GM23338 (cell line): Measurements from ENCODE around the gene RBFOX1. TPM values are rescaled to one million over a fixed set of nuclear protein-coding genes. Genes with fewer than 3 reads are reported as not detected.

Experiments used
- ATAC-seq: fragments of 200-7000 bp; cut with Tn5 transposase; 3 replicates; pipeline ENCODE4 v1.9.1; 2020
- DNase-seq: peaks from one replicate; pipeline ENCODE4 v3.0.0-alpha.2; 2015; ENCODE audit warnings: low spot score
- H2AFZ ChIP-seq: fragments of 200-600 bp; sonication (generic); 2 replicates; pipeline ENCODE4 v1.8.0; 2016; ENCODE audit warnings: antibody characterized with exemption, mild to moderate bottlenecking, moderate library complexity
- H3F3A ChIP-seq: fragments of 200-600 bp; sonication (generic); replicated peaks from 2 replicates; pipeline ENCODE4 v1.8.0; 2017; ENCODE audit warnings: antibody characterized with exemption, mixed run types, low read depth
- H3K27ac ChIP-seq: fragments of 200-600 bp; sonication (generic); 2 replicates; pipeline ENCODE4 v1.6.1; 2016; ENCODE audit warnings: low read depth
- H3K27me3 ChIP-seq: fragments of 200-600 bp; sonication (generic); 2 replicates; pipeline ENCODE4 v1.8.0; 2016; ENCODE audit warnings: mild to moderate bottlenecking, mixed run types, moderate library complexity; ENCODE audit not compliant: insufficient read depth
- H3K36me3 ChIP-seq: fragments of 200-600 bp; sonication (generic); 2 replicates; pipeline ENCODE4 v1.8.0; 2016; ENCODE audit warnings: mild to moderate bottlenecking; ENCODE audit not compliant: insufficient read depth
- H3K4me1 ChIP-seq: fragments of 200-600 bp; sonication (generic); 2 replicates; pipeline ENCODE4 v1.8.0; 2016; ENCODE audit warnings: mild to moderate bottlenecking, moderate library complexity; ENCODE audit not compliant: insufficient read depth
- H3K4me2 ChIP-seq: fragments of 200-600 bp; sonication (generic); 2 replicates; pipeline ENCODE4 v1.7.1; 2017; ENCODE audit warnings: mixed run types
- H3K4me3 ChIP-seq: fragments of 200-600 bp; sonication (generic); 2 replicates; pipeline ENCODE4 v1.6.1; 2016; ENCODE audit warnings: mixed run types
- H3K79me2 ChIP-seq: fragments of 200-600 bp; sonication (generic); replicated peaks from 2 replicates; pipeline ENCODE4 v1.8.0; 2017; ENCODE audit warnings: mild to moderate bottlenecking; ENCODE audit not compliant: insufficient read depth
- H3K9me2 ChIP-seq: fragments of 200-600 bp; sonication (generic); 2 replicates; pipeline ENCODE4 v1.8.0; 2017; ENCODE audit not compliant: insufficient read depth
- H4K20me1 ChIP-seq: fragments of 200-600 bp; sonication (generic); replicated peaks from 2 replicates; pipeline ENCODE4 v1.8.0; 2017; ENCODE audit warnings: mild to moderate bottlenecking; ENCODE audit not compliant: insufficient read depth
- H3K27ac Mint-ChIP-seq: 2 replicates; pipeline ENCODE4 v1.8.0; 2020; ENCODE audit warnings: inconsistent platforms, mild to moderate bottlenecking, moderate library complexity, mixed read lengths
- H3K27me3 Mint-ChIP-seq: 3 replicates; pipeline ENCODE4 v1.8.0; 2022; ENCODE audit warnings: low read depth, mild to moderate bottlenecking, moderate library complexity, mixed read lengths, inconsistent platforms; ENCODE audit not compliant: insufficient read depth, poor library complexity
- H3K36me3 Mint-ChIP-seq: 3 replicates; pipeline ENCODE4 v1.8.0; 2021; ENCODE audit warnings: low read depth, mild to moderate bottlenecking, inconsistent platforms, moderate library complexity, mixed read lengths
- H3K4me1 Mint-ChIP-seq: 3 replicates; pipeline ENCODE4 v1.8.0; 2020; ENCODE audit warnings: mild to moderate bottlenecking, inconsistent platforms, mixed read lengths
- H3K4me3 Mint-ChIP-seq: 3 replicates; pipeline ENCODE4 v1.8.0; 2021; ENCODE audit warnings: moderate library complexity, mild to moderate bottlenecking, inconsistent platforms, mixed read lengths
- H3K9me3 Mint-ChIP-seq: 3 replicates; pipeline ENCODE4 v1.8.0; 2020; ENCODE audit warnings: moderate library complexity, mild to moderate bottlenecking, inconsistent platforms, mixed read lengths
- CREB1 ChIP-seq: fragments of 250-450 bp; sonication (Bioruptor Pico); IDR thresholded peaks from 2 replicates; pipeline ENCODE4 v1.5.0; 2020; ENCODE audit warnings: low read depth, mild to moderate bottlenecking, moderate library complexity
- ETS1 ChIP-seq: IDR thresholded peaks from 2 replicates; pipeline ENCODE4 v1.6.1; 2016; ENCODE audit warnings: antibody characterized with exemption
- EZH2 ChIP-seq: fragments of 200-600 bp; sonication (generic); IDR thresholded peaks from one replicate; pipeline ENCODE4 v1.8.0; 2017; ENCODE audit warnings: antibody characterized with exemption, mild to moderate bottlenecking, low read depth; ENCODE audit not compliant: unreplicated experiment
- EZH2phosphoT487 ChIP-seq: fragments of 200-600 bp; sonication (generic); IDR thresholded peaks from one replicate; pipeline ENCODE4 v1.8.1; 2018; ENCODE audit warnings: antibody characterized with exemption; ENCODE audit not compliant: unreplicated experiment
- JUNB ChIP-seq: IDR thresholded peaks from one replicate; pipeline ENCODE4 v1.6.1; 2016; ENCODE audit warnings: antibody characterized with exemption; ENCODE audit not compliant: unreplicated experiment
- NANOG ChIP-seq: IDR thresholded peaks from 2 replicates; pipeline ENCODE4 v1.6.1; 2016; ENCODE audit warnings: antibody characterized with exemption, borderline replicate concordance
- POLR2AphosphoS5 ChIP-seq: IDR thresholded peaks from 2 replicates; pipeline ENCODE4 v1.6.1; 2016; ENCODE audit warnings: antibody characterized with exemption, low read depth
- REST ChIP-seq: IDR thresholded peaks from one replicate; pipeline ENCODE4 v1.6.1; 2018; ENCODE audit warnings: antibody characterized with exemption; ENCODE audit not compliant: unreplicated experiment
- STAT1 ChIP-seq: IDR thresholded peaks from one replicate; pipeline ENCODE4 v1.6.1; 2016; ENCODE audit warnings: antibody characterized with exemption; ENCODE audit not compliant: unreplicated experiment
- ZNF114 ChIP-seq: fragments of 250-450 bp; sonication (Bioruptor Pico); IDR thresholded peaks from 2 replicates; pipeline ENCODE4 v1.5.0; 2020; ENCODE audit warnings: mild to moderate bottlenecking, moderate library complexity
- ZNF331 ChIP-seq: fragments of 250-450 bp; sonication (Bioruptor Pico); IDR thresholded peaks from 2 replicates; pipeline ENCODE4 v1.5.0; 2020; ENCODE audit warnings: low read depth, mild to moderate bottlenecking, moderate library complexity
- polyA plus RNA-seq: library from polyadenylated mRNA; unstranded; fragments of >200 nt; fragmentation: Nextera tagmentation; extraction: Ambion mirVana; gene quantifications from 2 replicates; pipeline ENCODE4 v1.2.1, GENCODE V29; 2016
- total RNA-seq: library from RNA; depleted of rRNA; stranded (reverse); fragments of >200 nt; shearing (Covaris generic); gene quantifications from 2 replicates; pipeline ENCODE4 v1.2.3, GENCODE V29; 2014
- TF ChIP-seq, protein P1 (sequence below): fragments of 250-450 bp; sonication (Bioruptor Pico); IDR thresholded peaks from 2 replicates; pipeline ENCODE4 v1.5.0; 2020; ENCODE audit warnings: mild to moderate bottlenecking, moderate library complexity
- TF ChIP-seq, protein P2 (sequence below), 2 experiments: fragments of 200-600 bp in 1 of 2; sonication (generic) in 1 of 2; conservative IDR thresholded peaks; 2 replicates each; pipeline versions ENCODE4 v1.5.1 to v1.6.1; 2016 to 2017; ENCODE audit warnings: antibody characterized with exemption in 2 of 2, low read depth in 2 of 2, mild to moderate bottlenecking in 2 of 2, moderate library complexity in 1 of 2

RBFOX1 gene
- total and polyA plus RNA-seq, 2 experiments from 2014 or later = 2.5 to 3.6 TPM

- TF ChIP-seq, protein P1, sequence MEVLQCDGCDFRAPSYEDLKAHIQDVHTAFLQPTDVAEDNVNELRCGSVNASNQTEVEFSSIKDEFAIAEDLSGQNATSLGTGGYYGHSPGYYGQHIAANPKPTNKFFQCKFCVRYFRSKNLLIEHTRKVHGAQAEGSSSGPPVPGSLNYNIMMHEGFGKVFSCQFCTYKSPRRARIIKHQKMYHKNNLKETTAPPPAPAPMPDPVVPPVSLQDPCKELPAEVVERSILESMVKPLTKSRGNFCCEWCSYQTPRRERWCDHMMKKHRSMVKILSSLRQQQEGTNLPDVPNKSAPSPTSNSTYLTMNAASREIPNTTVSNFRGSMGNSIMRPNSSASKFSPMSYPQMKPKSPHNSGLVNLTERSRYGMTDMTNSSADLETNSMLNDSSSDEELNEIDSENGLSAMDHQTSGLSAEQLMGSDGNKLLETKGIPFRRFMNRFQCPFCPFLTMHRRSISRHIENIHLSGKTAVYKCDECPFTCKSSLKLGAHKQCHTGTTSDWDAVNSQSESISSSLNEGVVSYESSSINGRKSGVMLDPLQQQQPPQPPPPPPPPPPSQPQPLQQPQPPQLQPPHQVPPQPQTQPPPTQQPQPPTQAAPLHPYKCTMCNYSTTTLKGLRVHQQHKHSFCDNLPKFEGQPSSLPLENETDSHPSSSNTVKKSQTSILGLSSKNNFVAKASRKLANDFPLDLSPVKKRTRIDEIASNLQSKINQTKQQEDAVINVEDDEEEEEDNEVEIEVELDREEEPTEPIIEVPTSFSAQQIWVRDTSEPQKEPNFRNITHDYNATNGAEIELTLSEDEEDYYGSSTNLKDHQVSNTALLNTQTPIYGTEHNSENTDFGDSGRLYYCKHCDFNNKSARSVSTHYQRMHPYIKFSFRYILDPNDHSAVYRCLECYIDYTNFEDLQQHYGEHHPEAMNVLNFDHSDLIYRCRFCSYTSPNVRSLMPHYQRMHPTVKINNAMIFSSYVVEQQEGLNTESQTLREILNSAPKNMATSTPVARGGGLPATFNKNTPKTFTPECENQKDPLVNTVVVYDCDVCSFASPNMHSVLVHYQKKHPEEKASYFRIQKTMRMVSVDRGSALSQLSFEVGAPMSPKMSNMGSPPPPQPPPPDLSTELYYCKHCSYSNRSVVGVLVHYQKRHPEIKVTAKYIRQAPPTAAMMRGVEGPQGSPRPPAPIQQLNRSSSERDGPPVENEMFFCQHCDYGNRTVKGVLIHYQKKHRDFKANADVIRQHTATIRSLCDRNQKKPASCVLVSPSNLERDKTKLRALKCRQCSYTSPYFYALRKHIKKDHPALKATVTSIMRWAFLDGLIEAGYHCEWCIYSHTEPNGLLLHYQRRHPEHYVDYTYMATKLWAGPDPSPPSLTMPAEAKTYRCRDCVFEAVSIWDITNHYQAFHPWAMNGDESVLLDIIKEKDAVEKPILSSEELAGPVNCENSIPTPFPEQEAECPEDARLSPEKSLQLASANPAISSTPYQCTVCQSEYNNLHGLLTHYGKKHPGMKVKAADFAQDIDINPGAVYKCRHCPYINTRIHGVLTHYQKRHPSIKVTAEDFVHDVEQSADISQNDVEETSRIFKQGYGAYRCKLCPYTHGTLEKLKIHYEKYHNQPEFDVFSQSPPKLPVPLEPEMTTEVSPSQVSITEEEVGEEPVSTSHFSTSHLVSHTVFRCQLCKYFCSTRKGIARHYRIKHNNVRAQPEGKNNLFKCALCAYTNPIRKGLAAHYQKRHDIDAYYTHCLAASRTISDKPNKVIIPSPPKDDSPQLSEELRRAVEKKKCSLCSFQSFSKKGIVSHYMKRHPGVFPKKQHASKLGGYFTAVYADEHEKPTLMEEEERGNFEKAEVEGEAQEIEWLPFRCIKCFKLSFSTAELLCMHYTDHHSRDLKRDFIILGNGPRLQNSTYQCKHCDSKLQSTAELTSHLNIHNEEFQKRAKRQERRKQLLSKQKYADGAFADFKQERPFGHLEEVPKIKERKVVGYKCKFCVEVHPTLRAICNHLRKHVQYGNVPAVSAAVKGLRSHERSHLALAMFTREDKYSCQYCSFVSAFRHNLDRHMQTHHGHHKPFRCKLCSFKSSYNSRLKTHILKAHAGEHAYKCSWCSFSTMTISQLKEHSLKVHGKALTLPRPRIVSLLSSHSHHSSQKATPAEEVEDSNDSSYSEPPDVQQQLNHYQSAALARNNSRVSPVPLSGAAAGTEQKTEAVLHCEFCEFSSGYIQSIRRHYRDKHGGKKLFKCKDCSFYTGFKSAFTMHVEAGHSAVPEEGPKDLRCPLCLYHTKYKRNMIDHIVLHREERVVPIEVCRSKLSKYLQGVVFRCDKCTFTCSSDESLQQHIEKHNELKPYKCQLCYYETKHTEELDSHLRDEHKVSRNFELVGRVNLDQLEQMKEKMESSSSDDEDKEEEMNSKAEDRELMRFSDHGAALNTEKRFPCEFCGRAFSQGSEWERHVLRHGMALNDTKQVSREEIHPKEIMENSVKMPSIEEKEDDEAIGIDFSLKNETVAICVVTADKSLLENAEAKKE (CRISPR knock-in tag) = no peak
- TF ChIP-seq NANOG (no peak), STAT1 (no peak)
These were observed 58.3 kb downstream of the RBFOX1 start (continued) for GRCh38 chr16:7390974-7391373.

- DNase-seq = no peak
- Histone ChIP-seq H3F3A (no peaks in the 10 kb centered on the region), H3K9me2 (no peaks in the 10 kb centered on the region), H3K27me3 (no peaks in the 10 kb centered on the region), H2AFZ (no peak overlapping the region), H3K79me2 (no peaks in the 10 kb centered on the region), H3K27ac (no peak overlapping the region), H3K36me3 (peaks cover 9% of the 10 kb centered on the region; the same call in 1 of the 2 replicates), H3K4me2 (no peak overlapping the region), H3K4me3 (no peak overlapping the region), H3K4me1 (no peaks in the 10 kb centered on the region), H4K20me1 (no peaks in the 10 kb centered on the region)
- Mint-ChIP-seq H3K36me3 (no peaks in the 10 kb centered on the region; the same call in 2 of the 3 replicates), H3K4me3 (no peak overlapping the region), H3K4me1 (no peaks in the 10 kb centered on the region; the same call in 2 of the 3 replicates), H3K9me3 (peaks cover 11% of the 10 kb centered on the region; the same call in 2 of the 3 replicates), H3K27me3 (no peaks in the 10 kb centered on the region), H3K27ac (no peak overlapping the region)
- no peak for ATAC-seq
- TF ChIP-seq CREB1 (CRISPR knock-in tag) (no peak), POLR2AphosphoS5 (no peak), ZNF114 (CRISPR knock-in tag) (no peak), ETS1 (no peak), ZNF331 (no peak), EZH2 (no peak), NANOG (no peak), REST (no peak), JUNB (no peak), EZH2phosphoT487 (no peak)
- TF ChIP-seq, protein P2, sequence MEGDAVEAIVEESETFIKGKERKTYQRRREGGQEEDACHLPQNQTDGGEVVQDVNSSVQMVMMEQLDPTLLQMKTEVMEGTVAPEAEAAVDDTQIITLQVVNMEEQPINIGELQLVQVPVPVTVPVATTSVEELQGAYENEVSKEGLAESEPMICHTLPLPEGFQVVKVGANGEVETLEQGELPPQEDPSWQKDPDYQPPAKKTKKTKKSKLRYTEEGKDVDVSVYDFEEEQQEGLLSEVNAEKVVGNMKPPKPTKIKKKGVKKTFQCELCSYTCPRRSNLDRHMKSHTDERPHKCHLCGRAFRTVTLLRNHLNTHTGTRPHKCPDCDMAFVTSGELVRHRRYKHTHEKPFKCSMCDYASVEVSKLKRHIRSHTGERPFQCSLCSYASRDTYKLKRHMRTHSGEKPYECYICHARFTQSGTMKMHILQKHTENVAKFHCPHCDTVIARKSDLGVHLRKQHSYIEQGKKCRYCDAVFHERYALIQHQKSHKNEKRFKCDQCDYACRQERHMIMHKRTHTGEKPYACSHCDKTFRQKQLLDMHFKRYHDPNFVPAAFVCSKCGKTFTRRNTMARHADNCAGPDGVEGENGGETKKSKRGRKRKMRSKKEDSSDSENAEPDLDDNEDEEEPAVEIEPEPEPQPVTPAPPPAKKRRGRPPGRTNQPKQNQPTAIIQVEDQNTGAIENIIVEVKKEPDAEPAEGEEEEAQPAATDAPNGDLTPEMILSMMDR (conservative IDR thresholded peaks at IDR 0.05; ENCODE audit: low read depth in 2 of 2) = no peak
These were observed 59.0 kb downstream of the RBFOX1 start for GRCh38 chr16:7391694-7392093.
